Activated T-cell treated with anti-CD3 and anti-CD28 coated beads for 48 hours (primary cell): ENCODE results near the gene PTPRJ.

Experiments
- DNase-seq: peaks from one replicate; pipeline ENCODE4 v3.0.0-alpha.2; 2020; ENCODE audit warnings: low read depth

PTPRJ gene

DNA sequence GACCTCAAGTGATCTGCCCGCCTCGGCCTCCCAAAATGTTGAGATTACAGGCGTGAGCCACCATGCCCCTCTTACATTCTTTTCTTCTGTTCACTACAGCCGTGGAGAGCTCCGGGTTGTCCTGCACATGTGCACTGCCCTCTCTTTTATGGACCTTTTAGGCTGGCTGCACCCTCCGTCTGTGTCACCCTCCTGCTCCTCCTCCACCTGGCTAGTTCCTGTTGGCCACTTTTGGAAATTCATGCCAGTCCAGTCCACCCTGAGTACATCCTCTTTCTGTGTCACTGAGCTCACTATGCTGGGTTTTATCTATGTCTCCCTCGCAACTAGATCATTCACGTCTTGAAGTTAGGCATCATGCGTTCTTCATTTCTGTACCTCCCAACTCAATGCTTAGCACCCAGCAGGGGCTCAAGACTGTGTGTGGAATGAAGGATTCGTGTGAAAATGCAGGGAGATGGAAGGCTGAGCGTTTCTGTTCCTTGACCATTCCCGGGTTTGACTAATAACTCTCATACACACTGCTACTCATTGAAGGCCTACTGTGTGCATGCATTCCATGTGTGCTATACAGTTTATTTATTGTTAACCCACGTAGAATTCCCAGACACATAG lies 60.6 kb downstream of the PTPRJ start:
- DNase-seq, result no peak

DNA sequence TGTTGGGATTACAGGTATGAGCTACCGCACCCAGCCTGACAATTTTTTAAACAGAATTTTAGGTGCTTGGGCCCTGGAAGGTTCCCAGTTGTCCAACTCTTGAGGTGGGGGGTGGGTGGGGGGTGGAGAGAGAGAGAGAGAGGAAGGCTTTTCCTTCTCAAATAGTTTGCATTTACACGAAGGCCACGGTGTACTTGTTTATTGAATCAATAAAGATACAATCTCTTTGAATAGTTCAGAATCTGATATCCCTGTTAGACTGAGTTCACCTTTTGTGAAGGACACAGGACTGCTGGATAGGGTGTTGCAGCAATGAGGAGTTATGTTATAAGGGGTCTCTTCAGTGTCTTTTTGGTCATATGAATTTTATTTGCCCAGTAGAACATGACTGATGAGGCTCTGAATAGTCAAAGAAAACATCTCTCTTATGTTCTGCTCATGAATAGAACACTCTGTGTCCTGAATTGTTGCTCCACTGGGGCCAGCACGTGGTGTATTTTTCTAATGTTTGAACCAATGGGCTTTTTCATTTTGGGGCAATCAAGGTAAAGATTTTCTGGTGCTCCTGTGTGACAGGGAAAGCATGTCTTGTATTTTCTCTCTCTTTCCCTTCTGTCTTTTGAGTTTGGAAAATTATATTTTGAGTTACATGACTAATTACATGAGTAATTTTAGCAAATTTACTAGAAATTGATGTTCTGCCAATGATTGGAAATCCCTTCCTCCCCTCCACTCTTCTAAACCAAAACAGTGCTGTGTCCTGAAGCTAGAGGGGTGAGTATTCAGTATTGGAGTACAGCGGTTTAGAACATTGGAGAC lies 61.7 kb downstream of the PTPRJ start:
- no peak for DNase-seq

DNA sequence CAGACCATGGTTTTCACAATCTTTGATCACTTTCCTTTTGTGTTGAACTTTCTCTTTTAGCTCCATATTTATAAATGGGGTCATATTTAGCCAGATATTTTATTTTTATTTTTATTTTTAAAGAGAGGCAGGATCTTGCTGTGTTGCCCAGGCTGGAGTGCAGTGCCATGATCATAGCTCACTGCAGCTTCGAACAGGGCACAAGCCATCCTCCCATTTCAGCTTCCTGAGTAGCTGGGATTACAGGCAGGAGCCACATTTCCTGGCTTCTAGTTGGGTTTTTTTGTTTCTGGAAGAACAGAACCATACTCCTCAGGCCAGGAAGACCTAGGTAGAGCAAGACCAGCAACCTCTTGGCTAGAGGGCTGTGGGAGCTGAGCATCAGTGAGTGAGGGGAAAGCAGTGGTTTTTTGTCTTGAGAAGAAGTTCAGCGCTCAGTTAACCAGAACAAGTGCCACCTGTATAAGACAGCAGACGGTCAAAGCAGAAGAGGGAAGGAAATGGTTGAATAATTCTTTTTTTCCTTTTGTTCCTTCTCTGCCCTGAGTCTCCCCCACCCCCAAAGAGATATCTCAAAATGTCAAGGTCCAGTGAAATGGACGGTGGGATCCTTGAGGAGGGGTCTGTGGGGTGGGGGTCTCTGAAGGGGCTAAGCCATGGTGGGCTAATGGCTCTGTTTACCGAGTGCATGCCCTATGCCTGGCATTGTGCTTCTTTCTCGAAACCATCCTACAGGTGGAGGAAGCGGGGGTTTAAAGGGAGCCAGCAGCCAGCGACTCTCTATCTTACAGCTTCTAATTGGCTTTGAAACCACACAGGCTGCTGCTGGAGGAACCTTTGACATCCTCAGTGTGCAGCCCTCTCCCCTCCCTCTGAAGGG lies 63.0 kb downstream of the PTPRJ start:
- DNase-seq, result no peak

DNA sequence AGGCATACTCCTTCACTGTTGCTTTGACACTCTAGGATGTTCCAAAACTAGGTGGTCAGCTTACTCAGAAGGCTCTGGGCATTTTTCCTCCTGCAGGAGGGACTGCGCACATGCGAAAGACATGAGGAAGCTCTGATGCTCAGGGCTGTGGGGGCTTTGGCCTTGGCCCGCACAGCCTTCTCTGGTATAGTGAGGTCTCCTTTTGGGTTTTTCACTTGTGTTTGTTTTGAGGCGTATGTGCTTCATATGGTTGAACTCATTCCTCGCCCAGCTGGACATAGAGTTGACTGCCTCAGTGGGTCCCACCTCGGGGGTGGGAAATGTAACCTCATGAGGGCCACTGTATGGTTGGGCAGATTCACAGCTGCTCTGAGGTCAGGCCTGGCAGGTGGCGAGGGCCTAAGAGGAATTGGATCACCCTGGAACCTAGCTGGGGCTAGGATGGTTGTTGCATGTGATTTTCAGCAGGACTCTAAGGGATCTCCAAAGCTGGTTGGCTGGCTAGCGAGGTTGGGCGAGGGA lies 63.7 kb downstream of the PTPRJ start:
- DNase-seq, result no peak

DNA sequence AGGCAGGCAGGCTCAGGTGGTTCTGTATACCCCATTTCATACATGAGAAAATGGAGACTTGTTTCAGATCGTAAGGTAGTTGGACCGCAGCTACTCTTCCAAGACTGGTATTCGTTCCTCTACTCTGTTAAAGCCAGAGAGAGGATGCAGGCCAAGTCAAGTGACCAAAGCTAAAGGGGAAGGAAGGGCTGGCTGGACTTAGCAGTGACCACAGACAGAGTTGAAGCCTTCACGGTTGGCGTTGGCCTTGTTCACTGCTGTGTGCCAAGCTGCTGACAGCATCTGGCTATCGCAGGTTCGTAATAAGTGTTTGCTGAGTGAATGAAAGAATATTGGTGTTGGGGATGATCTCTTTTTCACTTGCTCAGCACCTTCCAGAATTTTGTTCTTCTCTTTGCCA lies 64.2 kb downstream of the PTPRJ start:
- no peak for DNase-seq

DNA sequence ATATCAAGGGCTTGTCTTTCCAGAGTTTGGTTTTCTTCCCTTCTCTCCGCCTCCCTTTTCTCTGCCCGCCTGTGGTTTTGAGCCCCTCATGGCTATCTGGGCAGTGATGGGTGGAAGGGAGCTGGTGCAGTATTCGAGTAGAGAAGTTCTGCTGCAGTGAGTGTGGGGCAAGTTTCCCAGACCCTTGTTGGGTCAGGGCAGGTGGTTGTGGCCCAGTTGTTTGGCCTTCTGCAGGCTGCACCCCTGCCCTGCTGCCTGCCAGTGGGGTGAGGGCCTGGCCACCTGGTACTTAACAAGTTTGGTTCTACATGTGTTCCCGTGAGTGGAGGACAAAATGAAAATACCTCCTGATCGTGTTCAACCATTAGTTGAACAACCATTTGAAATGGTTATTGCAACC lies 65.2 kb downstream of the PTPRJ start:
- DNase-seq, result no peak

DNA sequence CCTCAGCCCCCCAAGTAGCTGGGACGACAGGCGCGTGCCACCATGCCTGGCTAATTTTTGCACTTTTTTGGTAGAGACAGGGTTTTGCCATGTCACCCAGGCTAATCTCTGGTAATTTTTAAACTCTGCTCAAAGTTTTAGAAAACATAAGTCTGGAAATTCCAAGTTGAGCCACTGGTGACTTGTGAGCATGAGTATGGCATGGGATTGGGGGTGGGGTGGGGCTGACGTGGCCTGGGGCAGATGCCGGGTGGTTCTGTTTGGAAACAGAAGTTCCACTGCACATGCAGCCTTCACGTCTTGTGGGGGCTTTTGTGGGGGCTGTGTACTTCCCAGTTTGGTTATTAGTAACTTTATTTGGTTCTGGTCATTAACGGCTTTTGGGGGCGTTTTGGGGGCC lies 67.3 kb downstream of the PTPRJ start:
- DNase-seq, result no peak

DNA sequence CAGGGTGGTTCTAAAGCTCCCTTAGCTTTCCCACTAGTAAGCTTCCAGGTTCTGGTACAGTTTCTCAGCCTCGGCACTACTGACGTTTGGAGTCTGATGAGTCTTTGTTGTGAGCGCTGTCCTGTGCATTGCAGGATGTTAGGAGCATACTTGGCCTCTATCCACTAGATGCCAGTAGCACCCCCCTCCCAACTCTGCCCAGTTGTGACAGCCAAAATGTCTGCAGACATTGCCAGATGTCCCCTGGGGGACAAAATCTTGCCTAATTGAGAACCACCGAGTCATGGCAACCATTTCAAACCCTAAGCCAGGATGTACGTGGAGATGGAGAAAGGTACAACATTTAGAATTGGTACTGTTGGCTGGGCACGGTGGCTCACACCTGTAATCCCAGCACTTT lies 68.7 kb downstream of the PTPRJ start:
- no peak for DNase-seq

DNA sequence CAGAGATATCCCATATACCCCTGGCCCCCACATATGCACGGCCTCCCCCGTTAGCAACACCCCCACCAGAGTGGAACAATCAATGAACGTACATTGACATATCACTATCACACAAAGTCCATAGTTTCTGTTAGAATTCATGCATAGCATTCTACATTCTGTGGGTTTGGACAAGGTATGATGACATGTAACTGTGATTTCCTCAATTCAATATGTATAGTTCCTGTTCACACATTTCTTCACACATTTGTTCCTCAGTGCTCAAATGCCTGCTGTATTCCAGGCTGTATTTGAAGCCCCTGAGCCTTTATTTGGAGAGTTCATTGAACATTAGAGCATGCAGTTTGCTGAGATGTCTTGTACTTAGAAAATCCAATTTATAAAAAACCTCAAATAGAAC lies 69.9 kb downstream of the PTPRJ start:
- DNase-seq, result no peak

DNA sequence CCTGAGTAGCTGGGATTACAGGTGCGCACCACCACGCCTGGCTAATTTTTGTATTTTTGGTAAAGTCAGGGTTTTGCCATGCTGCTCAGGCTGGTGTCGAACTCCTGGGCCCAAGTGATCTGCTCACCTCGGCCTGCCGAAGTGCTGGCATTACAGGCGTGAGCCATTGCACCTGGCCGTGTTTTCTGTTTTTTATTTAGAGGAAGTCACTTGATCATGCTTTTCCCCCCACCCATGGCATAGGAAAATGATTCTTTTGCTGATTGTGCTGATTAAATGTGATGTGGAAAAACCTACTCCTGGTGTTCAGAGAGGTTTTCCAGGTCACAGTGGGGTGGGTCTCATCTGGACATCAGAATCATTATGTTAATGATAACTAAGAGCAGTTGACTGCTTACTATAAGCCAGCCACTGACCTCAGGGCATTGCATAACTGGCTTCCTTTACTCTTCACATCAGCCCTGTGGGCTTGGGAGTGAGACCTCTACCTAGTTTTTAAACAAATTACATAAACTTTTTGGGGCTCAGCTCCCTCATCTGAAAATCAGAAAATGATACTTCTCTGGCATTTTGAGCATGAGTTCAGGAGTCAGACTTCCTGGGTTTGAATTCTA lies 71.0 kb downstream of the PTPRJ start:
- DNase-seq, result no peak

DNA sequence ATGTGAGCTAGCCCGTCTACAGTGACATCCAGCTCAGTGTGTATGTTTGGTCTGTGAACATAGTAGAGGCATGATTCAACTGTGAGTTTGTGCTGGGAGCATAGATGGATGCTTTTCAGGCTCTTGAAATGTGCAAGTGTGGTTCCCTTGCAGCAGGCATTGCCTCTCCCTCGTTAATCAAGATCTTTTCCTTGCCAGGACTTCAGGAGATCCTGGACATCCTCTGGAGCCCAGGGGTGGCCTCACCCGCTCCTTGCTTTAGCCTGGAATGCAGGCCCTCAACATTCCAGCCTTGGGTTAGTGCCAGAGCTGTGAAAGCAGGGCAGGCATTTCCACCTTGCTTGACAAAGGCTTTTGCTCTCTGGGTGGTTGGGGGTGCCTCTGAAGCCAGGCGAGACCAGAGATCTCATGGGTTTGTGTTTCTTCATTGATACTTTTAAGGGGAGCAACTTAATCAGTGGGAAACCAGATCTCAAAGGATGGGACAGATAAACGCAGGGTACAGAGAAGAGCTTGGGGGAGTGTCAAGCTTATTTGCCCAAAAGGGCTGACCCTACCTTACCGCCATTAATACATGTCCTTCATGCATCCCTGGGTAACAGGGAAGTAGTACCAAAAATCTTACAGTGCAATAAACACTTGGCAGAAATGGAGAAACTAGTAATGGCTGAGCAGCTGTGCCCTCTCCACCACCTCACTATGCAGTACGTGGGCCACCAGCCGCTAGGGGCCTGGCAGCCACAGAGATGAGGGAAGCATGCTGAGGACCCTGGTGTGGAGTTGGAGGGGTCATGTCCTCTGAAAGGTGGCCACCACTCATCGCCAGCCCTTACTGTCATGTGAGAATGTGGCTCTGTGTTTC lies 72.1 kb downstream of the PTPRJ start:
- no peak for DNase-seq

DNA sequence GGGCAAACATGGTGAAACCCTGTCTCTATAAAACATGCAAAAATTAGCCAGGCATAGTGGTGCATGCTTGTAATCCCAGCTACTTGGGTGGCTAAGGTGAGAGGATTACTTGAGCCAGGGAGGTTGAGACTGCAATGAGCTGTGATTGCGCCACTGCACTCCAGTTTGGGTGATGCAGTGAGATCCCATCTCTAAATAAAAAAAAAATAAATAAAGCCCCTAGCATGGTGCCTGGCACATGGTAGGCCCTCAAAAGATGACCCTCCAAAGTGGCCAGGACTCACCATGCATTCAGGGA lies 74.6 kb downstream of the PTPRJ start:
- no peak for DNase-seq

DNA sequence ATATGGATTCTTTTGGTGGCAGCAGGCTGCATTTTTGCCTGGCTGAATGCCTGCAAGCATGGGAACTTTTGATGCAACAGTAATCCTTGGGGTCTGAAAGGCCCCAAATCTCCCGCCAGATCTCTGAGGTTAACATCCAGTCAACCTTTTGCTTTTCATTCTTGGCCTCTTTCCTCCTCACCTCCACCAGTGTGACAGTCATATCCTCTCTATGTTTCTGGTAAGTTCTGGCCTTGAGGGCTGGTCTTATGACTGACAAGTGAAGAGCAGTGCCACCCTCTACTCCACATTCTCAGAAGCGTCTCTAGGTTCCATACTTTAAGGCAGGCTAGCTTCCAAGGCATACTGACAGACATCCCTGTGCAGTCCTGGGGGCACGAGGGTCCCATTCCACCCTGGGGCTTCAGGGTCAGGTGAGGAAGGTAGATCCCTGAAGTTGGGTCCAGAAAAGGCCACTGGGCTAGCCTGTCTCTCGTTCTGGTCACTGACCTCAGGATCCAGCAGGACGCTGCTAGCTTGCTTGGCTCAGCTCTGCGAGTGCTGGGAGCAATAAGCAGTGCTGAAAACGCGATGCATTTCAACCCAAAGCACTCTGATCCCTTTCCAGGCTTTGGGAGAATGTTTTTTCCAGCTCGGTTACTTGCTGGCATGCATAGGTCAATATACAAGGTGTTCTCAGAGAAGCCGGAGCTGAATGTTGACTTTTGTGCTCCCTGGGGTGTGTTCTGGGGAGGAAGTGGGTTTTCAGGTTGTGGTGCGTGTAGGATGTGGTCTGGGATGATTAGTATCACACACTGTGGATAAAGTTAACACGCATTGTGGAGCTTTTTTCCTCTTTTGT lies 75.2 kb downstream of the PTPRJ start:
- DNase-seq, result peak; percentile 48

DNA sequence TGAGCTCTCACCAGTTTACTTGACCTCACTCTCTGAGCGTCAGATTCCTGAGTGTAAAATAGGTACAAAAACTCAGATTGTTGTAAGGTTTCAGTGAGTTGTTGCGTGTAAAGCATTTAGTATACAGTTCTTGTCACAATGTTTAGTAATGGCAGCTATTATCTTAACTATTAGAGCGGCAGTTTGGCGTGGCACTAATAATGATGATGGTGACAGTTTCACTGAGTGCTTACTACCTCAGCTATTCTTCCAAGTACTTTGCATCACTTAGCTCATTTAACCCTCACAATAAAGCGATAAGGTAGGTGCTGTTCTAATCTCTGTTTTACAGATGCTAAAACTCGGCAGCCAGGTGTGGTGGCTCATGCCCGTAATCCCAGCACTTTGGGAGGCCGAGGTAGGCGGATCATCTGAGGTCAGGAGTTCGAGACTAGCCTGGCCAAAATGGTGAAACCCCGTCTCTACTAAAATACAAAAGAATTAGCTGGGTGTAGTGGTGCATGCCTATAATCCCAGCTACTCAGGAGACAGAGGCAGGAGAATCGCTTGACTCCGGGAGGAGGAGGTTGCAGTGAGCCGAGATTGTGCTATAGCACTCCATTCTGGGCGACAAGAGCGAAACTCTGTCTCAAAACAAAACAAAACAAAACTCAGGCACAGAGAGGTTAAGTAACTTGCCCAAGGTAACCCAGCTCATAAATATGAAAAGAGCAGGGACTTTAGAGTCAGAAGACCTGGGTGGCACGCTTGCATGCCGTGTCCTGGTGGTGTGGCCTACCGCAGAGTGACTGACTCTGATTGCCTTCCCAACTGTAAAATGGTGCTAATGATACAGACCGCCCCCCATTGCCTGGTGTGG lies 76.2 kb downstream of the PTPRJ start:
- no peak for DNase-seq

DNA sequence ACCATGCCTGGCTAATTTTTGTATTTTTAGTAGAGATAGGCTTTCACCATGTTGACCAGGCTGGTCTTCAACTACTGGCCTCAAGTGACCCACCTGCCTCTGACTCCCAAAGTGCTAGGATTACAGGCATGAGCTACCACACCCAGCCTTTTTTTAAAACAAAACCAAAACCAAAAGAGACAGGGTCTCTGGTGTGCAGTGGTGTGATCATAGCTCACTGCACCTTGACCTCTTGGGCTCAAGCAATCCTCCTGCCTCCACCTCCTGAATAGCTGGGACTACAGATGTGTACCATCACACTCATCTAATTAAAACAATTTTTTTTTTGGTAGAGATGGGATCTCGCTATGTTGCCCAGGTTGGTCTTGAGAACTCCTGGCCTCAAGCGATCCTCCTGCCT lies 77.7 kb downstream of the PTPRJ start:
- DNase-seq, result no peak

DNA sequence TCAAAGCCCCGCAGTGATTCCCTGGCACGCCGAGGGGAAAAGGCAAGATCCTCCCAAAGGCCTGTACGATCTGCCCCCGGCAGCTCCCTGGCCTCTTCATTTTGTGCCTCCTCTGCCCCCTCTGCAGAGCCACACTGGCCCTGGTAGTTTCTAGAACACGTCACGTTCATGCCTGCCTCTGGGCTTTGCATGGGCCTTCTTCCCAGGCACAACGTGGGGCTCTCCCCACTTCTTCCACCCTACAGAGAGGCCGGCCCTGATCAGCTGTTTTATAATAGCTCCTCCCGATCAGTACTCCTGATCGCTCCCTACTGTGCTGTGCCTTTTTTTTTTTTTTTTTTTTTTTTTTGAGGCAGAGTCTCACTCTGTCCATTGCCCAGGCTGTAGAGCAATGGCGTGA lies 78.4 kb downstream of the PTPRJ start:
- DNase-seq, result no peak

DNA sequence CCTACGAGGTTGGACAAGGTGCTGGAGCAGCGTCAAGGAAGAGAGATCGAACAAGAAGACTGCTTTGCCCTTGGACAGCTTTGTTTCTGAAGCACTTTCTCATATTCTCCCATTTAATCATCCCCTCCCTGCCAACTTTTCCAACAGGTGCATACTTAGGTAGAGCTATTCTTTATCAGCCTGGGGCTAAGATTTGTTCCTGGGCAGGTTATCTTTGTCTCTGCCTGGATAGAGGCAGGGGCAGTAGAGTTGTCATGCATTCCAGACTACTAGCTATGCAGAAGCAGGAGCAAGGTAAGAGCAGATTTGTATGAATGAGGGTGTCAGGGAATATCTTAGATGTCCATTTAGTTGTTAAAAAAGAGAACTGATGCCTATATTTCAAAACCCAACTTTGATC lies 82.3 kb downstream of the PTPRJ start:
- DNase-seq, result no peak

DNA sequence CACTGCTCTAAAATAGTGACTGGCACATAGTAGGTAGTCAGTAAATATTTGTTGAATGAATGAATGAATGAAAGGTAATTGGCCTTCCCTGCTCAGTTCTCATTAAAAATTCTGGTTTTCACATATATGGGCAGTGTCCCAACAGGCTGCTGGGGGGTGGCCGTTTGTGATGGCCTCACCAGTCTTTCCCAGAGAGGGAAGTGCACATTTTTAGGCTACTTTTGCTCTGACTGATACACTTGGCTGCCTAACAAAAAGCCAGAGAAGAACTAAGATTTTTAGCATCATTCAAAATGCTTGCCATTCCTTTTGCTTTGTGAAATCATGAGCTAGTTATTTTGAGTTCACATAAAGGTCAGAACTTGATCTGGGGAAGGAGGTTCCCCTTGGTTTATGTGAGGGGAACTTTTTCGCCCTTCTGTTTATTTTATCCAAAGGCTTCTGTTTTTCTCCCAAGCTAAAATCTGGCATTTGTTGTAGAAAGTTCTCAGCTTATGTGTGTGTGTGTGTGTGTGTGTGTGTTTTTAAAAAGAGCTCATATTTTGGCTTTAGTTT lies 83.1 kb downstream of the PTPRJ start:
- DNase-seq, result no peak

DNA sequence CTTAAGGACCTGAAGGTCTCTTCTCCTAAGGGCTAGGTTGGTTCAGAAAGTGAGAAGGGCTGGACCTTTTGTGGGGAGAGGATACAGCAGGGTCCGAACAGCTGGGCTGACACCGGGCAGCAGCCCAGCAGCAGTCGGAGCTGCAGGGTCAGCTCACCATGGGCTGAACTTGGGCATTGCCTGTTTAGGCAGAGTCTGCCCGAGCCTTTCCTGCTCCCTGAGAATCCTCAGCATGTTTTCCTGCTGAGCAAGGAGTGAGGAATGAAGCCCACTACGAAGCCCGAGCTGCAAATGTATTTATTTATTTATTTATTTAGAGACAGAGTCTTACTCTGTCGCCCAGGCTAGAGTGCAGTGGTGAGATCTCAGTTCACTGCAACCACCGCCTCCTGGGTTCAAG lies 83.9 kb downstream of the PTPRJ start:
- no peak for DNase-seq
